HT-29 (cell line): Measurements from ENCODE around the gene DTX2. TPM values are rescaled to one million over a fixed set of nuclear protein-coding genes. Genes with fewer than 3 reads are reported as not detected.
"Not testable (repeated sequence)": the region's sequence is repeated elsewhere in the genome, so short reads cannot be mapped to it uniquely, and the experiment has no call there.

Experiments
- DNase-seq: peaks from one replicate; pipeline ENCODE4 v3.0.0-alpha.2; 2015; ENCODE audit warnings: low spot score
- total RNA-seq: library from RNA; depleted of rRNA; stranded (reverse); fragments of >200 nt; shearing (Covaris generic); gene quantifications from 2 replicates; pipeline ENCODE4 v1.2.3, GENCODE V29; 2014

The DTX2 gene
- total RNA-seq, 1 experiment from 2014 or later: 35.9 TPM

- DNase-seq: not testable (repeated sequence)
Measured at GRCh38 chr7:76487969-76488368, 26.5 kb downstream of the DTX2 start.

- DNase-seq: not testable (repeated sequence)
Measured at GRCh38 chr7:76492139-76492538, 30.6 kb downstream of the DTX2 start.

- not testable (repeated sequence) for DNase-seq
Measured at GRCh38 chr7:76495717-76496116, 34.2 kb downstream of the DTX2 start.

- DNase-seq: not testable (repeated sequence)
Measured at GRCh38 chr7:76497918-76498582, 36.5 kb downstream of the DTX2 start.

- DNase-seq: not testable (repeated sequence)
Measured at GRCh38 chr7:76498583-76499200, 37.2 kb downstream of the DTX2 start.

- DNase-seq: not testable (repeated sequence)
Measured at GRCh38 chr7:76499201-76499923, 37.9 kb downstream of the DTX2 start.

GRCh38 chr7:76499924-76500241 lies 38.4 kb downstream of the DTX2 start:
- DNase-seq: not testable (repeated sequence)

GRCh38 chr7:76502224-76502623 lies 40.7 kb downstream of the DTX2 start:
- not testable (repeated sequence) for DNase-seq

- not testable (repeated sequence) for DNase-seq
Measured at GRCh38 chr7:76502836-76503235, 41.3 kb downstream of the DTX2 start.

GRCh38 chr7:76503244-76503643 lies 41.7 kb downstream of the DTX2 start:
- DNase-seq: not testable (repeated sequence)

GRCh38 chr7:76504351-76505167 lies 43.0 kb downstream of the DTX2 start:
- DNase-seq: not testable (repeated sequence)

GRCh38 chr7:76505168-76506080 lies 43.9 kb downstream of the DTX2 start:
- no peak for DNase-seq

- DNase-seq: no peak
Measured at GRCh38 chr7:76506081-76506440, 44.6 kb downstream of the DTX2 start.

- not testable (repeated sequence) for DNase-seq
Measured at GRCh38 chr7:76506643-76507042, 45.1 kb downstream of the DTX2 start.

GRCh38 chr7:76507723-76508406 lies 46.4 kb downstream of the DTX2 start:
- no peak for DNase-seq

- DNase-seq: peak; percentile 75
Measured at GRCh38 chr7:76509931-76510877, 48.7 kb downstream of the DTX2 start, which contains the start of gene UPK3B. UPK3B (plus strand) TSS chr7:76510552; CDS start chr7:76510653, 101 bp downstream.

GRCh38 chr7:76511200-76511910 lies 49.8 kb downstream of the DTX2 start:
- not testable (repeated sequence) for DNase-seq
